CD1c-positive myeloid dendritic cell (primary cell): ENCODE results near the gene EML6.

ENCODE experiments used
- DNase-seq: peaks from one replicate; pipeline ENCODE4 v3.0.0-alpha.2; 2016; ENCODE audit errors: extremely low spot score

Gene EML6

GRCh38 chr2:54879598-54880332 lies 156.3 kb downstream of the EML6 start:
- DNase-seq, result no peak

DNA sequence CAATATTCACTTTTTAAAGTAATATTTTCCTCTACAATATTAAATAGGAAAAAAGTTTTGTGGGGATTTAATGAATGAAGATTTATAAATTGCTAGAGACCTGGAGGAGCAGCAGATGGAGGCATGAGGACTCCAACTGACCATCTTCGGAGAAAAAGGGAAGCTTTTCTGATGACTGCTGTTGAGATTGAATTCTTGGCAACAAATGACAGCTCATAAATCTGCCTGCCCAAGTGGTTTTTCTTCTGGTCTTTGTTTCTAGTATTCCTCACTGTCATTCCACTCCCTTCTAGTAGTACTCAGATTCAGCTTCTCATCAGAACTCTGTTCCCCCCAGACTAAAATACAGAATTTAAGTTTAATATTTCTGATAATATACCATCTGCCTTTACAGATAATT lies 157.0 kb downstream of the EML6 start:
- DNase-seq, result no peak

GRCh38 chr2:54881759-54882158 lies 158.3 kb downstream of the EML6 start:
- no peak for DNase-seq

GRCh38 chr2:54885891-54886290 lies 162.4 kb downstream of the EML6 start:
- no peak for DNase-seq

DNA sequence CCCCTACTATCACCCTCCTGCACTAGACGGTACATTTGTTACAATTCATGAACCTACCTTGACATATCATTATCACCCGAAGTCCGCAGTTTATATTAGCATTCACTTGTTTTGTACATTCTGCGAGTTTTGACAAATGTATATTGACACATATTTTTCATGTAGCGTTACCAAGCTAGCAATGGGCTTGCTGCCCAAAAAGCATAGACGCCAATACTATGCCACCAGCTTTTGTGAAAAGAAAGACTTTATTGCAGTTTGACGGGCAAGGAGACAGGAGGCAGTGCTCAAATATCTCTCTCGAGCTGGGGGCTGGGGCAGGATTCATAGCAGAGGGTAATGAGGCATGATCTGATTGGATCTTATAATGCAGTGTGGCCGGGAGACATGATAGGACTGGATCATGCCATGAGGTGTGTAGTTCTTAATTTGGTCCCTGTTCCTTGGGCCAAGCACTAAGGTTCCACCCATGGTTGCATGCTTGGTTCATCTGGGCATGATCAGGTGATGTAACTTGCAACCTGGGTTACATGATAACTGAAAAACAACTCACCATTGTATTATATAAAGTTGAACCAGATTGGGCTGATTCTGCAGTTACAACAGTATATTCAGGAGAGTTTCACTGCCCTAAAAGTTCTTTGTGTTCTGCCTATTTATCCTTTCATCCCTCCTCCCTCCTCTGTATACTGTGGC lies 164.5 kb downstream of the EML6 start:
- no peak for DNase-seq

- no peak for DNase-seq
Measured at GRCh38 chr2:54889053-54889452, 165.6 kb downstream of the EML6 start.

DNA sequence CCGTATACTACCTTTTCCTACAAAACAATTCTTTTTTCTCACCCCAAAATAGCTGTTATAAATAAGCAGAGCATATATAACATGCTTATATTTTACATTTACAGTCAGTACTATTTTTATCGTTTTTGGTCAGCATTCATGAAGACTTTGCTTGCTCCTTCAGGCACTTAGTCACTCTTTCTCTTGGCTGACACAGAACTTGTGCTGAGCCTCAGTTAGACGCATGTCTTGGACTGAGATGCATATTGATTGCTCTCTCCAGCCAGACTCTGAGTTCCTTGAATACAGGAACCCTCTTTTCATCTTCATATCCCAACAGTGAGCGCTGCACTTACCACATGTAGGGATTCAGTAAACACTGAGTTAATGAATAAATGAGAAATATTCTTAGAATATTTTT lies 168.4 kb downstream of the EML6 start:
- DNase-seq, result no peak

DNA sequence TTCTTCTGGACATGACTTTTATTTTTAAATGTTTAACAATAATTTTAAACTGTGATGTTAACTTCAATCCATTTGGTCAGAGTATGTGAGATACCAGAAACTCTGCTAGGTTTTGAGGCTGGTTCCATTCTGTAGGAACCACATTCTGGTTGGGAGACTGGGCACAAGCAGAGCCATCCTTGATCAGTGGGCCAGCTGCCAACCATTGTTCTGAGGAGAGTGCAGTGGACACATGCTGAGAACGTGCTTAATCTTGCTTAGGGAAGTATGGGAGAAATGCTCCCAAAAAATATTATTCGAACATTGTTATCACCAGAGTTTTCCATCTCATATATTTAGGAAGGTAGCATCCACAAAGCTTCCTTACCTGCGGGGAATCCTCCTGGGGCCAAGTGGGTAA lies 171.0 kb downstream of the EML6 start:
- no peak for DNase-seq

DNA sequence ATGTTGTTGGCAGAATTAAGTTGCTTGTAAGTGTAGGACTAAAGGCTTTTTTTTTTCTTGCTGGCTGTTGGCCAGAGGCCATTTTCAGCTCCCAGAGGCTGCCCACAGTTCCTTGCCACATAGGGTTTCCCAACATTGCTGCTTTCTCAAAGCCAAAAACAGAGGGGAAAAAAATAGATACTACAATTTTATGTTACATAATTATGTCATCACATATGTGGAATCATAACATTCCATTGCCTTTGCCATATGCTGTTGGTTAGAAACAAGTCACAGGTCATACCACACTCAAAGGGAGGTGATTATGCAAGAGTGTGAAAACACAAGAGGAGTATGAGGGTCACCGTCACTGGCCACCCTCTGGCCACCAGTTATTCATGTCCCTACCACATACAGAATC lies 172.3 kb downstream of the EML6 start:
- no peak for DNase-seq

- DNase-seq, result no peak
Measured at GRCh38 chr2:54897420-54898310, 174.2 kb downstream of the EML6 start.

DNA sequence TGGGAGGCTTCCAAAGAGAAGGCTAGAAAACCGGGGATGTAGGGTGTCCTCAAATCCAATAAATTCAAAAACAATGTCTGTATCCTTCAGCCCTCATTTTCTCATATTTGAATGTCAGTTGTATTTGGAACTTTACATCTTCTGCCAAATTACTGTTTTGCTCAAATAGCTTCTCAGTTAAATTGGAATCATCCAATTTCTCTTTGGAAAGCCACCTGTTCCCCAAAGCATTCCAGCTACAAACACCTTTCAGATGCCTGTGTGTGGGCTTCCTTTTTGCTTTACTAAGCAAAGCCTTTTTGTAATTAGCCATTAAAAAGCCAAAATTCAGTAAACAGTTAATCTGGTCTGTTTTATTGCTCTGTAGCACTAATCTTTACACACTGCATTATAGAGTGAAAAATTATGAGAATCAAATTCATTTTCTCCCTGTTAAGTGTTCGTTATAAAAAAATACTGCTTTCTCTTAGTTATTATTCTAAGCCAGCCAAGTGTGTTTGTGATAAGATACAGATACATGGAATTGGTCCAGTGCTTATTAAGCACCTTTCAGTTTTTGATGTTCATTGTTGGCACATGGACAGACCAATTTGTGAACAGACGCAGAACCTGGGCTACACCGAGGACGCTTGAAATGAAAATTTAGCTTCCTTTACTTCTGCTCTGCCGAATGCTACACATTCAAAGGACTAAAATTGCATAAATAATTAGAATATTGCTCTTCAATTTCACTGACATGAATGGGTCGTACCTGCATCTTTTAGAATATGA lies 175.2 kb downstream of the EML6 start:
- no peak for DNase-seq

- peak; percentile 13 for DNase-seq
Measured at GRCh38 chr2:54899576-54900200, 176.2 kb downstream of the EML6 start.

DNA sequence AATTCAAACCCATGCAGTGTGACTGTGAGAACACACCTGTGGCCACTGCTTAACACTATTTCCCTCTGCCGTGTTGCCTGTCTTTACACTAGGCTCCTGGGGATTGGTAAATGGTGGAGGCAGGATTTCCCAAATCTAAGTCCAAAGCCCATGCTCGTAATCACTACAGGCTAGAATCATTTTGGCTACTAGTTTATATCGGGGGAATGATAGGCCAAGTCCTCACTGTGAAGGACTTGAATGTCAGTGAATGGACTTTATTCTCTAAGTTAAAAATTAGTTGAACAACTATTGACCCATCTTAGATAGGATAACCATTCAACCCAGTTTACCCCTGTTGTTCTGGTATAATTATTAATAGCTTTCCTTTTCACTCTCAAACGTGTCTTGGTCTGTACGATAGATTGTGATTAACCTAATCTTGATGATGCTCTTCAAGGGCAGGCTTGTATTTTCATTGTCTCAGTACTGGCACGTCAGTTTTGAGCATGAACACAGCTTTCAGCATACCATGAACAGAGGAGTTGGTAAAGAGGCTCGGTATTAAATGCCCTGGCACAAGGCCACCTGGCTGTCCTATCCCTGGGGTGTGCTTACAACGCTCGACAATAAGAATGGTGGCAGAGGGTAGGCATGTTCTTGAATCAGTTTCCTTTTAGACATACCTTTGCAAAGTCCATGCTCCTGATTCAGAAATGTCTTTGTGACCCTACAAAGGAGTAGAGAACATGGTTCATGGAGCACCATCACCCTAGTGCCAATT lies 177.9 kb downstream of the EML6 start:
- no peak for DNase-seq

GRCh38 chr2:54902763-54903162 lies 179.3 kb downstream of the EML6 start:
- no peak for DNase-seq

- peak; percentile 73 for DNase-seq
Measured at GRCh38 chr2:54903736-54904554, 180.5 kb downstream of the EML6 start.

- DNase-seq, result no peak
Measured at GRCh38 chr2:54904836-54905235, 181.4 kb downstream of the EML6 start.

DNA sequence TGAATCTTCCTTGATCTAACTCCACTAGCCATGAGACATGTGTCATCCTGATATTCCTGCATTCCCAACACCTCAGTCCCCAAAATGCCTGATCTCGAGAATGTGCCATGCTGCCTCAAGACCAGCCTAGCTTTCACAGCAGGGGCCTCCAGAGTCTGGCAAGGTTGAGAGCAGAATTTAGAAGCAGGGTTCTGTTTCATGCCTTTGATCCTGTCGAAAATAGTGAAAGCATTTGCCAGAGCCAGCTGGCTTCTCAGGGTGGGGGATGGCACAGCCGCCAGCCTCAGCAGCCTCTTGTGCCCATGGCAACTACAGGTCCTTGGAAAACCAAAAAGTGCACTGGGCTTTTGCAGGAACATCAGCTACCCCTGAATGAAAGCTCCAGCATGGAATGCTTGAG lies 183.3 kb downstream of the EML6 start:
- DNase-seq, result no peak

DNA sequence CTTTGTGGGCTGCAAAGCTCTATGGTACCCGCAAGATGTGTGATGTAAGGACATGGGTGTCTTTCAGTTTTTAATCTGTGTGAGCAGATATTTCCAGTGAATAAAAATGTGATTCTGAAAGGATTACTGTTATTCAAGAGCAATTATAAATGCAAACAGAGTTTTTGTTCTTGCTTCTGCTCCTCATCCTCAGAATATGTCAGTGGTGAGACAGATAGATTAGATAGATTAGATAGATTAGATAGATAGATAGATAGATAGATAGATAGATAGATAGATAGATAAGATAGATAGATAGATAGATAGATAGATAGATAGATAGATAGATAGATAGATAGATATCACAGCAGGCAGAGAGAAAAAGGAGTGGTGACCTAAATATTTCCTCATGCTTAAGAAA lies 184.2 kb downstream of the EML6 start:
- DNase-seq, result no peak

DNA sequence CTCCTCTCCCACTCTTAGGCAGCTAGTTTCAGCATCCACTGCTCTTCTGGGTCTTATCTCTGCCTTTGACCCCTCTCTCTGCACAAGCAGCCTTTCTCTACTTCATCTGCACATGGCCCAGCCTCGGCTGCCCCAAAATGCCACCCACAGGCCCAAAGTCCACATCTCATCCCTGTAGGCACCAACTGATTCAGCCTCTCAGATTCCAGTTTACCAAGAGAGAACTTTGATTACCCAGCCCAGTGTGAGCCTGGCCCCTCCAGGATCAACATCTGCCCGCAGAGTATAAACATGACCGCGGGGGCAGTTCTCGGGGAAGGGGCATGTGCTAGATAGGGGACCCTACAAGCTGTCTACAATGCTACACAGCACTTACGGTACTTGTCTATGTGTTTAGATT lies 185.1 kb downstream of the EML6 start:
- no peak for DNase-seq

GRCh38 chr2:54909001-54909400 lies 185.5 kb downstream of the EML6 start:
- DNase-seq, result no peak
